RWPE2 (cell line): ENCODE measurements around the gene PBX3.

Experiments
- ATAC-seq: fragments of 200-7000 bp; cut with Tn5 transposase; 3 replicates; pipeline ENCODE4 v1.9.1; 2021; ENCODE audit warnings: low read depth
- DNase-seq: peaks from one replicate; pipeline ENCODE4 v3.0.0-alpha.2; 2020; ENCODE audit warnings: low spot score
- H3K27ac ChIP-seq: fragments of 450-650 bp; 2 replicates; pipeline ENCODE4 v1.5.1; 2017; ENCODE audit warnings: mild to moderate bottlenecking; ENCODE audit not compliant: poor library complexity, severe bottlenecking
- H3K27me3 ChIP-seq: fragments of 250-450 bp; sonication (Bioruptor Pico); 2 replicates; pipeline ENCODE4 v1.5.1; 2021; ENCODE audit warnings: mild to moderate bottlenecking, moderate library complexity; ENCODE audit not compliant: insufficient read depth, poor library complexity, severe bottlenecking
- H3K36me3 ChIP-seq: fragments of 250-450 bp; sonication (Bioruptor Pico); 2 replicates; pipeline ENCODE4 v1.5.1; 2020; ENCODE audit warnings: low read depth, mild to moderate bottlenecking, moderate library complexity
- H3K4me1 ChIP-seq: fragments of 250-450 bp; sonication (Bioruptor Pico); 2 replicates; pipeline ENCODE4 v1.5.1; 2021; ENCODE audit warnings: mild to moderate bottlenecking, moderate library complexity; ENCODE audit not compliant: insufficient read depth, poor library complexity, severe bottlenecking
- H3K4me3 ChIP-seq: fragments of 250-450 bp; sonication (Bioruptor Pico); 2 replicates; pipeline ENCODE4 v1.5.1; 2021; ENCODE audit warnings: mild to moderate bottlenecking, moderate library complexity; ENCODE audit not compliant: severe bottlenecking
- H3K9me3 ChIP-seq: fragments of 250-450 bp; sonication (Bioruptor Pico); 2 replicates; pipeline ENCODE4 v1.5.1; 2021; ENCODE audit warnings: mild to moderate bottlenecking, moderate library complexity; ENCODE audit not compliant: severe bottlenecking
- CTCF ChIP-seq: fragments of 450-650 bp; IDR thresholded peaks from one replicate; pipeline ENCODE4 v1.5.1; 2017; ENCODE audit warnings: mild to moderate bottlenecking, moderate library complexity; ENCODE audit not compliant: poor library complexity, severe bottlenecking

PBX3 gene

DNA sequence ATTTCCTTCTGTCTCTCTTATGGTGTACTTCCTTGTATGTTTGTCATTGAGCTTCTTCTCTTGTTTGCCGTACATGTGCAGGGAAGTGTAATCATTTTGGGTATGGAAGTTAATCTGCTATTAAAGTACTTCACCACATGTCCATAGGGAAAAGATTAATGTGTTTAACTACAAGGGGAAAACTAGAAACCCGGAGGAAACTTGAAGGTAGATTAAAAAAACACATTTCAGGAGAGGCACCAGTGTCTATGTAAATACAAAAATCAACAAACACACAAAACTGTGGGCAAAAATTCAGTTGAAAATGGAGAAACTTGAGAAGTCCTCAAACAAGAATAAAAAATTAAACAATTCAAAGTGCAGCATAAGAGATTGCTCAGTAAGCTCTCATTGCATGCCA, 166.4 kb downstream of the PBX3 start:
- no peak overlapping the region for H3K4me3 ChIP-seq
- no peak for ATAC-seq
- TF ChIP-seq CTCF = no peak

GRCh38 chr9:125914411-125914810, 167.2 kb downstream of the PBX3 start:
- Histone ChIP-seq H3K27me3 (no peaks in the 10 kb centered on the region), H3K4me3 (no peak overlapping the region), H3K27ac (no peak overlapping the region), H3K36me3 (peaks cover 3% of the 10 kb centered on the region; the same call in 1 of the 2 replicates), H3K4me1 (no peaks in the 10 kb centered on the region), H3K9me3 (no peaks in the 10 kb centered on the region)
- no peak for TF ChIP-seq CTCF
- DNase-seq (no peak), ATAC-seq (no peak)

More for the DNA sequence above, 166.4 kb downstream of the PBX3 start:
- H3K36me3 ChIP-seq = peaks cover 3% of the 10 kb centered on the region; the same call in 1 of the 2 replicates
- H3K27ac ChIP-seq = no peak overlapping the region
- H3K9me3 ChIP-seq = no peaks in the 10 kb centered on the region
- H3K27me3 ChIP-seq = no peaks in the 10 kb centered on the region
- DNase-seq = no peak
- no peaks in the 10 kb centered on the region for H3K4me1 ChIP-seq

DNA sequence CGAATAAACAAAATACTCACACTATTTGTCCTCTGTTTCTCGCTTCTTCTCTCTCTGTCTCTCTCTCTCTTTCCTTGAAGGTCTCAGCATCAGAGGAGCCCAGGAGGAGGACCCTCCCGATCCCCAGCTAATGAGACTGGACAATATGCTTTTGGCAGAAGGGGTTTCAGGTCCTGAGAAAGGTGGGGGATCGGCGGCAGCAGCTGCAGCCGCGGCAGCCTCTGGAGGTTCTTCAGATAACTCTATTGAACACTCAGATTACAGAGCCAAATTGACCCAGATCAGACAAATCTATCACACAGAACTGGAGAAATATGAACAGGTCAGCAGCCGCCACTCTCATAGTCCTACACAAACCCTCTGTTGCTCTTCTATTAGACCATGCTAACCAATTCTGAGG, 168.4 kb downstream of the PBX3 start:
- TF ChIP-seq CTCF = no peak
- no peak for DNase-seq
- Histone ChIP-seq H3K4me1 (no peaks in the 10 kb centered on the region), H3K36me3 (peaks cover 3% of the 10 kb centered on the region; the same call in 1 of the 2 replicates), H3K9me3 (no peaks in the 10 kb centered on the region), H3K27ac (no peak overlapping the region), H3K27me3 (no peaks in the 10 kb centered on the region), H3K4me3 (no peak overlapping the region)
- no peak for ATAC-seq

DNA sequence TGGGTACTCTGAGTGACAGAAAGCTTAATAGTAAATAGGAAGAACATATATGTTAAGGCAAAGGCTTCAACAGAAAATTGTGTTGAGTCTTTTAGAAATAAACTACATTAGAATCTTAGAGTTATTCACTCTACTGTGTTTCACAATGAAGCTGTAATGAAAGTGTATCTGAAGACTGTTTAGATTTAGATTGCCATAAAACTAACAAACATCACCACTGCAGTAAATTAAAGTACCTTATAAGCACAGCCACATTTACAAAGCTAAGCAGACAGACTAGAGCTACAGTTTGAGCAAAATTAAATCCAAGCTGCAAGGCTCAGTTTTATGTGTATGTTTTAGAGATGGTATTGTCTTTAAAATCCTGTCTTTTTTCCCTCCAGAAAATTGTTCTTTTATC, 172.4 kb downstream of the PBX3 start:
- Histone ChIP-seq H3K4me1 (no peaks in the 10 kb centered on the region), H3K27ac (no peak overlapping the region), H3K9me3 (no peaks in the 10 kb centered on the region), H3K36me3 (peaks cover 3% of the 10 kb centered on the region; the same call in 1 of the 2 replicates), H3K4me3 (no peak overlapping the region), H3K27me3 (no peaks in the 10 kb centered on the region)
- DNase-seq = no peak
- TF ChIP-seq CTCF = no peak
- no peak for ATAC-seq

DNA sequence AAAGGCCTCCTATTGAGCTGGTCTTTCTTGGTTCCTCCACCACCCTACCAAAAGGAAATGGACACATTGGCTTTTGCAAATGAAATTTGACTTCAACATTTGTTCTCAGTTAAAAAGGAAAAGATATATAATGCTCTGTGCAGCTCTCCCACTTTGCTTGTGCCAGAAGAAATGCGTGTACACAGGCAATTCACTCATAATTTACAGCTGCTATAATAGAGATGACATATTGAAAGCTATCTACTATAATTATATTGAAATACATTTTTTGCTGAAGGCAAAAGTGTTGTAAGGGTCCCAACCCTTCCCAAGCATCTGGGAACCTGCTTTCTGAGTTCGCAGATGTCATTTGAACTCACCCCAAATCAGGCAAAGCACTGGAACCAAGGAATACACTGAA, 173.2 kb downstream of the PBX3 start:
- ATAC-seq (no peak), DNase-seq (no peak)
- TF ChIP-seq CTCF = no peak
- no peaks in the 10 kb centered on the region for H3K4me1 ChIP-seq
- H3K9me3 ChIP-seq = no peaks in the 10 kb centered on the region
- H3K36me3 ChIP-seq = peaks cover 3% of the 10 kb centered on the region; the same call in 1 of the 2 replicates
- H3K27ac ChIP-seq = no peak overlapping the region
- H3K4me3 ChIP-seq = no peak overlapping the region
- no peaks in the 10 kb centered on the region for H3K27me3 ChIP-seq
